ENCODE results near the gene SPSB2. TPM values are rescaled to one million over a fixed set of nuclear protein-coding genes. Genes with fewer than 3 reads are reported as not detected.
"Not testable (repeated sequence)": the region's sequence is repeated elsewhere in the genome, so short reads cannot be mapped to it uniquely, and the experiment has no call there.

Gene SPSB2
- polyA plus RNA-seq, 3 donors, result 14.8 to 16.8 (median 16.8) TPM

GRCh38 chr12:6872073-6873048, 742 bp downstream of the SPSB2 start:
- DNase-seq, result peak; percentile 83

- no peak for DNase-seq
Observed at GRCh38 chr12:6871052-6871957, 1.8 kb downstream of the SPSB2 start.

GRCh38 chr12:6870304-6870703, 2.8 kb downstream of the SPSB2 start:
- DNase-seq, result not testable (repeated sequence)

- DNase-seq, result peak; percentile 85
Observed at GRCh38 chr12:6869049-6870021, 3.8 kb downstream of the SPSB2 start.

GRCh38 chr12:6868211-6869048, 4.7 kb downstream of the SPSB2 start:
- no peak for DNase-seq

GRCh38 chr12:6867413-6868210, 5.5 kb downstream of the SPSB2 start, which contains the start of gene TPI1:
Gene TPI1 (plus strand): TSS chr12:6867531. CDS start chr12:6867567, 36 bp downstream.
- no peak for DNase-seq

GRCh38 chr12:6866920-6867412, 6.1 kb downstream of the SPSB2 start:
- DNase-seq, result no peak

- DNase-seq, result no peak
Observed at GRCh38 chr12:6866163-6866919, 6.8 kb downstream of the SPSB2 start.

GRCh38 chr12:6865307-6865706, 7.8 kb downstream of the SPSB2 start:
- not testable (repeated sequence) for DNase-seq

GRCh38 chr12:6863586-6864321, 9.3 kb downstream of the SPSB2 start:
- no peak for DNase-seq

- DNase-seq, result no peak
Observed at GRCh38 chr12:6863033-6863432, 10.1 kb downstream of the SPSB2 start.

GRCh38 chr12:6861391-6861790, 11.7 kb downstream of the SPSB2 start:
- no peak for DNase-seq

- no peak for DNase-seq
Observed at GRCh38 chr12:6860942-6861341, 12.2 kb downstream of the SPSB2 start.

- DNase-seq, result no peak
Observed at GRCh38 chr12:6860116-6860515, 13.0 kb downstream of the SPSB2 start.

- no peak for DNase-seq
Observed at GRCh38 chr12:6858799-6859198, 14.3 kb downstream of the SPSB2 start.

GRCh38 chr12:6855322-6855721, 17.8 kb downstream of the SPSB2 start:
- no peak for DNase-seq

GRCh38 chr12:6854036-6854435, 19.1 kb downstream of the SPSB2 start:
- no peak for DNase-seq

- DNase-seq, result no peak
Observed at GRCh38 chr12:6853626-6854025, 19.5 kb downstream of the SPSB2 start.
